ENCODE data around the gene IRS1. TPM values are rescaled to one million over a fixed set of nuclear protein-coding genes. Genes with fewer than 3 reads are reported as not detected.

IRS1 gene
- total RNA-seq, 1 donor from 2014 or later = 16.9 TPM

- no peak for DNase-seq (ENCODE audit: extremely low spot score in 2 of 2)
- no peaks in the 10 kb centered on the region for H3K4me1 ChIP-seq
- no peak overlapping the region for H3K4me3 ChIP-seq
- no peaks in the 10 kb centered on the region for H3K36me3 ChIP-seq
- H3K27me3 ChIP-seq = no peaks in the 10 kb centered on the region
- no peaks in the 10 kb centered on the region for H3K9me3 ChIP-seq
- intact Hi-C loops (cut with DNase I) = no loop called here
- TF ChIP-seq POLR2AphosphoS5 (IDR thresholded peaks at IDR 0.05; ENCODE audit: insufficient read depth in 1 of 2, low read depth in 1 of 2) = no peak
- no peak for TF ChIP-seq POLR2A (IDR thresholded peaks at IDR 0.05)
- no peak for TF ChIP-seq CTCF (IDR thresholded peaks at IDR 0.05)
- no peak overlapping the region for H3K27ac ChIP-seq
Measured at GRCh38 chr2:226691255-226691654, 108.4 kb downstream of the IRS1 start.

GRCh38 chr2:226690461-226691024, 109.1 kb downstream of the IRS1 start:
- Histone ChIP-seq H3K4me1 (no peaks in the 10 kb centered on the region), H3K4me3 (no peak overlapping the region), H3K27ac (peak overlapping the region; percentile 51), H3K36me3 (no peaks in the 10 kb centered on the region), H3K9me3 (no peaks in the 10 kb centered on the region), H3K27me3 (no peaks in the 10 kb centered on the region)
- TF ChIP-seq CTCF (IDR thresholded peaks at IDR 0.05) (no peak), POLR2AphosphoS5 (IDR thresholded peaks at IDR 0.05; ENCODE audit: insufficient read depth in 1 of 2, low read depth in 1 of 2) (no peak), POLR2A (IDR thresholded peaks at IDR 0.05) (no peak)
- DNase-seq (ENCODE audit: extremely low spot score in 2 of 2) = no peak
- intact Hi-C loops (cut with DNase I) = no loop called here

- H3K36me3 ChIP-seq = no peaks in the 10 kb centered on the region
- H3K27ac ChIP-seq = no peak overlapping the region
- TF ChIP-seq CTCF (IDR thresholded peaks at IDR 0.05) (no peak), POLR2A (IDR thresholded peaks at IDR 0.05) (no peak), POLR2AphosphoS5 (IDR thresholded peaks at IDR 0.05; ENCODE audit: insufficient read depth in 1 of 2, low read depth in 1 of 2) (no peak)
- H3K4me3 ChIP-seq = no peak overlapping the region
- H3K4me1 ChIP-seq = peaks cover 12% of the 10 kb centered on the region
- no peaks in the 10 kb centered on the region for H3K9me3 ChIP-seq
- intact Hi-C loops (cut with DNase I) = no loop called here
- no peaks in the 10 kb centered on the region for H3K27me3 ChIP-seq
- DNase-seq (ENCODE audit: extremely low spot score in 2 of 2) = no peak
Measured at GRCh38 chr2:226687641-226688253, 111.9 kb downstream of the IRS1 start.

- Histone ChIP-seq H3K27me3 (no peaks in the 10 kb centered on the region), H3K9me3 (no peaks in the 10 kb centered on the region), H3K4me1 (peaks cover 12% of the 10 kb centered on the region), H3K36me3 (no peaks in the 10 kb centered on the region), H3K27ac (no peak overlapping the region), H3K4me3 (no peak overlapping the region)
- intact Hi-C loops (cut with DNase I) = no loop called here
- no peak for TF ChIP-seq POLR2A (IDR thresholded peaks at IDR 0.05)
- TF ChIP-seq CTCF (IDR thresholded peaks at IDR 0.05) = no peak
- TF ChIP-seq POLR2AphosphoS5 (IDR thresholded peaks at IDR 0.05; ENCODE audit: insufficient read depth in 1 of 2, low read depth in 1 of 2) = no peak
- DNase-seq (ENCODE audit: extremely low spot score in 2 of 2) = no peak
Measured at GRCh38 chr2:226684563-226684959, 115.1 kb downstream of the IRS1 start.

GRCh38 chr2:226683944-226684562, 115.6 kb downstream of the IRS1 start:
- Histone ChIP-seq H3K9me3 (no peaks in the 10 kb centered on the region), H3K4me3 (no peak overlapping the region), H3K27ac (no peak overlapping the region), H3K36me3 (no peaks in the 10 kb centered on the region), H3K27me3 (no peaks in the 10 kb centered on the region), H3K4me1 (peaks cover 12% of the 10 kb centered on the region)
- TF ChIP-seq POLR2AphosphoS5 (IDR thresholded peaks at IDR 0.05; ENCODE audit: insufficient read depth in 1 of 2, low read depth in 1 of 2) = no peak
- intact Hi-C loops (cut with DNase I) = no loop called here
- DNase-seq (ENCODE audit: extremely low spot score in 2 of 2) = no peak

All from vagina (tissue), 2 donors.